IPS DF 6.9 (cell line): Measurements from ENCODE around the gene KRCC1.

Experiments used
- DNase-seq: peaks from one replicate; pipeline ENCODE4 v3.0.0-alpha.2; 2013; ENCODE audit warnings: low read depth, low spot score
- H3K27ac ChIP-seq: one replicate; pipeline ENCODE4 v1.5.1; 2013; ENCODE audit warnings: low read length, control low read depth
- H3K27me3 ChIP-seq: 2 replicates; pipeline ENCODE4 v1.6.1; 2013; ENCODE audit warnings: mild to moderate bottlenecking, low read length; ENCODE audit not compliant: control insufficient read depth, insufficient read depth
- H3K36me3 ChIP-seq: 2 replicates; pipeline ENCODE4 v1.6.1; 2013; ENCODE audit warnings: low read length; ENCODE audit not compliant: control insufficient read depth, insufficient read depth
- H3K4me1 ChIP-seq: 2 replicates; pipeline ENCODE4 v1.6.1; 2013; ENCODE audit warnings: low read length; ENCODE audit not compliant: control insufficient read depth, insufficient read depth
- H3K4me3 ChIP-seq: 2 replicates; pipeline ENCODE4 v1.5.1; 2013; ENCODE audit warnings: mild to moderate bottlenecking, low read length
- H3K9me3 ChIP-seq: 2 replicates; pipeline ENCODE4 v1.6.1; 2013; ENCODE audit warnings: low read length, inconsistent platforms; ENCODE audit not compliant: control insufficient read depth, insufficient read depth
- WGBS: extraction: QIAGEN DNeasy Blood & Tissue Kit; methylation state at CpG from one replicate; pipeline ENCODE4 v1.1.7; 2013; ENCODE audit warnings: mixed read lengths, missing lambda C conversion rate; ENCODE audit not compliant: insufficient read length, insufficient coverage; 5-methylcytosine and 5-hydroxymethylcytosine counted together

KRCC1 gene

GRCh38 chr2:88055371-88056128, at the start of gene KRCC1:
KRCC1 (minus strand) TSS chr2:88055783; CDS start chr2:88028563, 27,220 bp downstream.
- Histone ChIP-seq H3K27ac (no peak within 1 kb of the TSS), H3K4me3 (peak within 1 kb of the TSS; percentile 72), H3K36me3 (no peaks in the 10 kb centered on the region), H3K27me3 (no peaks in the 10 kb centered on the region), H3K9me3 (no peaks in the 10 kb centered on the region), H3K4me1 (no peaks in the 10 kb centered on the region)
- DNase-seq = peak; percentile 89
- WGBS = no CpG with 5 or more reads among the region's 77 CpGs

DNA sequence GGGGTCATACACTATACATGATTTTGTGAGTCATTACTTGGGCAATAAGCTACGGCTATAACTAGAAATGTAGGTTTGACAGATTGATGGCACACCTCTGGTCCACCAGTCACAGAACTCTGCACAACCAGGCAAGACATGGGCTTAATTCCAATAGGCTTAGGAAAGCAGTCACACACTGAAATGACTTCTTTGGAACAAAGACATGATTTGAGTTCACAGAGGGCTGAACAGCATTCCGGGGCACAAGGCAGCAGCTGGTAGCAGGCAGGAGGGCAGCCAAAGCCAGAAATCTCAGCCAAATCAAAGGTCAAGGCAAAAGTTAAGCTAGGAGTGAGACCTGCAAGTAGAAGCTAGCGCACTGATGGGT, 44.9 kb upstream of the KRCC1 start:
- DNase-seq = no peak
- no CpG with 5 or more reads among the region's 3 CpGs for WGBS
- H3K27me3 ChIP-seq = no peaks in the 10 kb centered on the region
- no peaks in the 10 kb centered on the region for H3K36me3 ChIP-seq
- H3K9me3 ChIP-seq = no peaks in the 10 kb centered on the region
- H3K4me1 ChIP-seq = no peaks in the 10 kb centered on the region
- H3K4me3 ChIP-seq = no peak overlapping the region
- H3K27ac ChIP-seq = no peak overlapping the region

GRCh38 chr2:88099798-88100488, 44.4 kb upstream of the KRCC1 start:
- no CpG with 5 or more reads among the region's 5 CpGs for WGBS
- Histone ChIP-seq H3K4me3 (no peak overlapping the region), H3K9me3 (no peaks in the 10 kb centered on the region), H3K27ac (no peak overlapping the region), H3K36me3 (no peaks in the 10 kb centered on the region), H3K27me3 (no peaks in the 10 kb centered on the region), H3K4me1 (no peaks in the 10 kb centered on the region)
- DNase-seq = peak; percentile 79

GRCh38 chr2:88098558-88098900, 42.9 kb upstream of the KRCC1 start:
- H3K36me3 ChIP-seq = no peaks in the 10 kb centered on the region
- no peak for DNase-seq

DNA sequence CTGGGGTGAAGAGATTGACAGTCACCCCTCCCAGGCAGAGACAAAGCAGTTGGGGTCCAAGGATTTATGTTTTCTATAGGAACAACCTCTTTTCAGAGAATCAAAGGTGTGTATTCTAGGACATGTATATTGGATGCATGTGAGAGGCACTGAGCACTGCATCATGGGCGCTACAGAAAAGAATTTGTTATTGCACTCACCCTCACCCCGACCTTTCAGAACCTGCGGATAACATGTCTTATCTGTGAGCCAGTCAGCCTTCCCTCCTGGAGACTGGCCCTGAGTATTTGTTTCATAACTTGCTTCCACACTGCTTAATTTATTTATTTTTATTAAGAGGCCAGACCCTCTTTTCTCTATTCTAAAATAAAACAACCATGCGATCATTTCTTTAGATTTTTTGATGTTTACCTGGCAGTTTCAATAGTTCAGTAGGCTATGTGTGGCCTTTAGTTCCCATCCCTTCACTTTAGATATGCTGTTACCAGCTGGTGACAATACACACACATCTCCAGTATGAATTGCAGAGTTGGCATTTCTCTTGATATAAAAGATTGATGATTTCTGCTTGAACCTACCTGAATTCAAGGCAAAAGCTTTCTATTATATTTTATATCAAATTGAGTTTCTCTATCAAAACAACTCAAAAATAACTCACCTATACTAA, 42.4 kb upstream of the KRCC1 start:
- H3K4me3 ChIP-seq = no peak overlapping the region
- DNase-seq = no peak
- WGBS = no CpG with 5 or more reads among the region's 4 CpGs

More at GRCh38 chr2:88098558-88098900, 42.9 kb upstream of the KRCC1 start:
- no peaks in the 10 kb centered on the region for H3K27me3 ChIP-seq
- no peak overlapping the region for H3K4me3 ChIP-seq
- H3K9me3 ChIP-seq = no peaks in the 10 kb centered on the region
- no peak overlapping the region for H3K27ac ChIP-seq
- no peaks in the 10 kb centered on the region for H3K4me1 ChIP-seq

DNA sequence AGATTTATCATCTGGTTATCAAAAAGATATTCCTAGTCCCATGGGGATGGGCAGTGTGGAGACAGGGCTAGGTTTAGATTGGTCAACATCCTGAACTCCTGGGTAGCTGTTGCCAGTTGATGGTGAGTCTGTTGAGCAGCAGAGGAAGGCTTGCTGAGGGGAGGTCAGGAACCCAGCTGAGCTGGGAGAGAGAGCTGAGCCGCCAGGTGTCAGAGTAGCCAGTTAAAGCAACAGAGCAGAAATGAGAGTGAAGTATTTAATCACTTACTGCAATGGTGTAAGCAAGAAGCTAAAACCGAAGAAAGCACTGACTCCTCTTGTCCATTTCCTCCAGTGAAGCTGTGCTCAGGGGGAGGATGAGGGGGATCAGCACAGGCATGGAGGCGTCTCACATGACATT, 41.6 kb upstream of the KRCC1 start:
- no peak overlapping the region for H3K27ac ChIP-seq
- no peak for DNase-seq
- no peaks in the 10 kb centered on the region for H3K36me3 ChIP-seq
- no peaks in the 10 kb centered on the region for H3K4me1 ChIP-seq
- no peaks in the 10 kb centered on the region for H3K9me3 ChIP-seq
- no peaks in the 10 kb centered on the region for H3K27me3 ChIP-seq
- no CpG with 5 or more reads among the region's 3 CpGs for WGBS
- no peak overlapping the region for H3K4me3 ChIP-seq

More for the DNA sequence above, 42.4 kb upstream of the KRCC1 start:
- no peaks in the 10 kb centered on the region for H3K27me3 ChIP-seq
- no peaks in the 10 kb centered on the region for H3K9me3 ChIP-seq
- no peak overlapping the region for H3K27ac ChIP-seq
- H3K36me3 ChIP-seq = no peaks in the 10 kb centered on the region
- H3K4me1 ChIP-seq = no peaks in the 10 kb centered on the region

DNA sequence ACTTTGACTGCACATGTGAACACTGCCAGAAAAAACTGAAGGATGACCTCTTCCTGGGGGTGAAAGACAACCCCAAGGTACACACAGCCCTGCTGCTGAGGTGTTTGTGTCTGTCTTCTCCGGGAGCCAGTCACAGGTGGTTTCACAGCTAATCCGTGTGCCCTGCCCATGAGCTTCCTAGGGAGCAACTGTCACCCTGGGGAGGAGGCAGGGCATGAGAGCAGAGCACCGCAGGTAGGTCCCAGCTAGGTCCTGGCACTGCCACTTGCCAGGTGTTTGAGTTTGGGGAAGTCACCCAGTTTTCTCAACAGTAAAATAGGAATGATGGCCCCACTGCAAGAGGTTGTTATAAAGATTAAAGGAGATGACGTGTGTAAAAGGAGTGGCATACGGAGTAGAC, 41.1 kb upstream of the KRCC1 start:
- DNase-seq = no peak
- H3K27me3 ChIP-seq = no peaks in the 10 kb centered on the region
- no peaks in the 10 kb centered on the region for H3K4me1 ChIP-seq
- H3K27ac ChIP-seq = no peak overlapping the region
- H3K9me3 ChIP-seq = no peaks in the 10 kb centered on the region
- H3K4me3 ChIP-seq = no peak overlapping the region
- WGBS = no CpG with 5 or more reads among the region's 5 CpGs
- no peaks in the 10 kb centered on the region for H3K36me3 ChIP-seq

DNA sequence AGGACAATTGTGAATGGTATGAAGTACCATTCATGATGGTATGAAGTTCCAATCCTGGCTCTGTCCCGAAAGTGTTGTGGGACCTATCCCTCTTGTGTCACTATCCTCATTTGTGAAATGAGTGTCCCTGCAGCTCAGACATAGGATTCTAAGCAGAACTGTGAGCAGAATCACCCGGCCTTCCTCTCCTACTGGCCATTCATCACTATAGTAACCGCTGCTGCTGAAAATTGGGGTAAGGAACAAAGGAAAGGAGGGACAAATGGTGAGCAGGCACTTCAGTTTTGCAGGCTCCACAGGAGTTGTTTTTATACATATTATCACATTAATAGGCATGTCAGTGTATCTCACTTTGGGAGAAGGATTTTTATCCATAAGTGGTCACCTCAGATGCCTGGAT, 39.4 kb upstream of the KRCC1 start:
- H3K36me3 ChIP-seq = no peaks in the 10 kb centered on the region
- no CpG with 5 or more reads among the region's 3 CpGs for whole genome bisulfite sequencing
- no peak overlapping the region for H3K27ac ChIP-seq
- H3K27me3 ChIP-seq = no peaks in the 10 kb centered on the region
- no peaks in the 10 kb centered on the region for H3K9me3 ChIP-seq
- no peak for DNase-seq
- H3K4me1 ChIP-seq = no peaks in the 10 kb centered on the region
- H3K4me3 ChIP-seq = no peak overlapping the region

DNA sequence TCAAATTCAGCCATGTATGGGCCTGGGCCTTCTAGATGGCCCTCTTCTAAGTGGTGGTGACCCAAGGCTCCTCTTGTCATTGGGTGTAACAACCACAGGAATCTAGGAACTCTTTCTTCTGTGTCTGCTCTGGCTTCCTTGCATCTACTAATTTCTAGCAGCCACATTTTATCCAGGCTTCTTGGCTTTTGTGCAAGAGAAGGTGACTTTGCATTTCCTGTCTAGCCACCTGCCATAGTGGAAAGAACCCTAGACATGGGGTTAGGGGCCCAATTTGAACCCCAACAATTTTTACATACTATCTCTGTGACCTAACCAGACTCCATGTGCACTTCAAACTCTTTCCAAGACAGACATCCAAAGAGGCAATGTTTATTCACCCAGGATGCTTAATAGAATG, 37.2 kb upstream of the KRCC1 start:
- no peaks in the 10 kb centered on the region for H3K27me3 ChIP-seq
- H3K36me3 ChIP-seq = no peaks in the 10 kb centered on the region
- H3K4me3 ChIP-seq = no peak overlapping the region
- no peak for DNase-seq
- no peak overlapping the region for H3K27ac ChIP-seq
- H3K9me3 ChIP-seq = no peaks in the 10 kb centered on the region
- no peaks in the 10 kb centered on the region for H3K4me1 ChIP-seq

GRCh38 chr2:88091943-88092342, 36.4 kb upstream of the KRCC1 start:
- no peaks in the 10 kb centered on the region for H3K27me3 ChIP-seq
- H3K4me3 ChIP-seq = no peak overlapping the region
- WGBS = no CpG with 5 or more reads among the region's 3 CpGs
- H3K9me3 ChIP-seq = no peaks in the 10 kb centered on the region
- H3K27ac ChIP-seq = no peak overlapping the region
- no peaks in the 10 kb centered on the region for H3K36me3 ChIP-seq
- DNase-seq = no peak
- no peaks in the 10 kb centered on the region for H3K4me1 ChIP-seq
